ENCODE data around the gene PIGT. TPM values are rescaled to one million over a fixed set of nuclear protein-coding genes. Genes with fewer than 3 reads are reported as not detected.

Gene PIGT
- total and polyA plus RNA-seq, 2 experiments from 2014 or later = 48.4 to 63.1 TPM

DNA sequence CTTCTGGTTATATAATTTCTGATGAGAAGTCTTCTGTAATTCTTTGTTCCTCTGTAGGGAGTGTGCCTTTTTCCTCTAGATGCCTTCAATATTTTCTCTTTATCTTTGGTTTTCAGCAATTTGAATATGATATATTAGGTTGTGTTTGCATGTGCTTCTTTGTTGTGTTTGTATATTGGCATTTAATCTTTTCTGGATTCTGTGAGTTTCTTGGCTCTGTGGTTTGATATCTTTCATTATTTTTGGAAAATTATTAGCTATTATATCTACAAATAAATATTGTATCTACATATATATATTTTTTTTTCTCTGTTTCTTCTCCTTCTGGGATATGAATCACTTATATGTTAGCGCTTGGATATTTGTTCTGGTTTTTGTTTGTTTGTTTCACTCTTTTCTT is 16.9 kb upstream of the PIGT start:
- peaks cover 31% of the 10 kb centered on the region for H3K9me3 Mint-ChIP-seq
- no peak for TF ChIP-seq STAT1 (IDR thresholded peaks at IDR 0.05; ENCODE audit: unreplicated experiment)
- TF ChIP-seq, protein P1, sequence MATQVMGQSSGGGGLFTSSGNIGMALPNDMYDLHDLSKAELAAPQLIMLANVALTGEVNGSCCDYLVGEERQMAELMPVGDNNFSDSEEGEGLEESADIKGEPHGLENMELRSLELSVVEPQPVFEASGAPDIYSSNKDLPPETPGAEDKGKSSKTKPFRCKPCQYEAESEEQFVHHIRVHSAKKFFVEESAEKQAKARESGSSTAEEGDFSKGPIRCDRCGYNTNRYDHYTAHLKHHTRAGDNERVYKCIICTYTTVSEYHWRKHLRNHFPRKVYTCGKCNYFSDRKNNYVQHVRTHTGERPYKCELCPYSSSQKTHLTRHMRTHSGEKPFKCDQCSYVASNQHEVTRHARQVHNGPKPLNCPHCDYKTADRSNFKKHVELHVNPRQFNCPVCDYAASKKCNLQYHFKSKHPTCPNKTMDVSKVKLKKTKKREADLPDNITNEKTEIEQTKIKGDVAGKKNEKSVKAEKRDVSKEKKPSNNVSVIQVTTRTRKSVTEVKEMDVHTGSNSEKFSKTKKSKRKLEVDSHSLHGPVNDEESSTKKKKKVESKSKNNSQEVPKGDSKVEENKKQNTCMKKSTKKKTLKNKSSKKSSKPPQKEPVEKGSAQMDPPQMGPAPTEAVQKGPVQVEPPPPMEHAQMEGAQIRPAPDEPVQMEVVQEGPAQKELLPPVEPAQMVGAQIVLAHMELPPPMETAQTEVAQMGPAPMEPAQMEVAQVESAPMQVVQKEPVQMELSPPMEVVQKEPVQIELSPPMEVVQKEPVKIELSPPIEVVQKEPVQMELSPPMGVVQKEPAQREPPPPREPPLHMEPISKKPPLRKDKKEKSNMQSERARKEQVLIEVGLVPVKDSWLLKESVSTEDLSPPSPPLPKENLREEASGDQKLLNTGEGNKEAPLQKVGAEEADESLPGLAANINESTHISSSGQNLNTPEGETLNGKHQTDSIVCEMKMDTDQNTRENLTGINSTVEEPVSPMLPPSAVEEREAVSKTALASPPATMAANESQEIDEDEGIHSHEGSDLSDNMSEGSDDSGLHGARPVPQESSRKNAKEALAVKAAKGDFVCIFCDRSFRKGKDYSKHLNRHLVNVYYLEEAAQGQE (IDR thresholded peaks at IDR 0.05; ENCODE audit: unreplicated experiment) = no peak
- TF ChIP-seq POLR2AphosphoS5 (IDR thresholded peaks at IDR 0.05; ENCODE audit: low read depth) = no peak
- TF ChIP-seq, protein P2, sequence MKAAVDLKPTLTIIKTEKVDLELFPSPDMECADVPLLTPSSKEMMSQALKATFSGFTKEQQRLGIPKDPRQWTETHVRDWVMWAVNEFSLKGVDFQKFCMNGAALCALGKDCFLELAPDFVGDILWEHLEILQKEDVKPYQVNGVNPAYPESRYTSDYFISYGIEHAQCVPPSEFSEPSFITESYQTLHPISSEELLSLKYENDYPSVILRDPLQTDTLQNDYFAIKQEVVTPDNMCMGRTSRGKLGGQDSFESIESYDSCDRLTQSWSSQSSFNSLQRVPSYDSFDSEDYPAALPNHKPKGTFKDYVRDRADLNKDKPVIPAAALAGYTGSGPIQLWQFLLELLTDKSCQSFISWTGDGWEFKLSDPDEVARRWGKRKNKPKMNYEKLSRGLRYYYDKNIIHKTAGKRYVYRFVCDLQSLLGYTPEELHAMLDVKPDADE (IDR thresholded peaks at IDR 0.05) = no peak
- no peak for TF ChIP-seq JUNB (IDR thresholded peaks at IDR 0.05; ENCODE audit: unreplicated experiment)
- no peak for TF ChIP-seq EZH2phosphoT487 (IDR thresholded peaks at IDR 0.05; ENCODE audit: unreplicated experiment)
- no peak for TF ChIP-seq ZNF331 (CRISPR knock-in tag; IDR thresholded peaks at IDR 0.05; ENCODE audit: low read depth)
- TF ChIP-seq EZH2 (IDR thresholded peaks at IDR 0.05; ENCODE audit: low read depth, unreplicated experiment) = no peak
- no peak for TF ChIP-seq ZNF114 (CRISPR knock-in tag; IDR thresholded peaks at IDR 0.05)
- TF ChIP-seq CREB1 (CRISPR knock-in tag; IDR thresholded peaks at IDR 0.05; ENCODE audit: low read depth) = no peak
- TF ChIP-seq, protein P3, sequence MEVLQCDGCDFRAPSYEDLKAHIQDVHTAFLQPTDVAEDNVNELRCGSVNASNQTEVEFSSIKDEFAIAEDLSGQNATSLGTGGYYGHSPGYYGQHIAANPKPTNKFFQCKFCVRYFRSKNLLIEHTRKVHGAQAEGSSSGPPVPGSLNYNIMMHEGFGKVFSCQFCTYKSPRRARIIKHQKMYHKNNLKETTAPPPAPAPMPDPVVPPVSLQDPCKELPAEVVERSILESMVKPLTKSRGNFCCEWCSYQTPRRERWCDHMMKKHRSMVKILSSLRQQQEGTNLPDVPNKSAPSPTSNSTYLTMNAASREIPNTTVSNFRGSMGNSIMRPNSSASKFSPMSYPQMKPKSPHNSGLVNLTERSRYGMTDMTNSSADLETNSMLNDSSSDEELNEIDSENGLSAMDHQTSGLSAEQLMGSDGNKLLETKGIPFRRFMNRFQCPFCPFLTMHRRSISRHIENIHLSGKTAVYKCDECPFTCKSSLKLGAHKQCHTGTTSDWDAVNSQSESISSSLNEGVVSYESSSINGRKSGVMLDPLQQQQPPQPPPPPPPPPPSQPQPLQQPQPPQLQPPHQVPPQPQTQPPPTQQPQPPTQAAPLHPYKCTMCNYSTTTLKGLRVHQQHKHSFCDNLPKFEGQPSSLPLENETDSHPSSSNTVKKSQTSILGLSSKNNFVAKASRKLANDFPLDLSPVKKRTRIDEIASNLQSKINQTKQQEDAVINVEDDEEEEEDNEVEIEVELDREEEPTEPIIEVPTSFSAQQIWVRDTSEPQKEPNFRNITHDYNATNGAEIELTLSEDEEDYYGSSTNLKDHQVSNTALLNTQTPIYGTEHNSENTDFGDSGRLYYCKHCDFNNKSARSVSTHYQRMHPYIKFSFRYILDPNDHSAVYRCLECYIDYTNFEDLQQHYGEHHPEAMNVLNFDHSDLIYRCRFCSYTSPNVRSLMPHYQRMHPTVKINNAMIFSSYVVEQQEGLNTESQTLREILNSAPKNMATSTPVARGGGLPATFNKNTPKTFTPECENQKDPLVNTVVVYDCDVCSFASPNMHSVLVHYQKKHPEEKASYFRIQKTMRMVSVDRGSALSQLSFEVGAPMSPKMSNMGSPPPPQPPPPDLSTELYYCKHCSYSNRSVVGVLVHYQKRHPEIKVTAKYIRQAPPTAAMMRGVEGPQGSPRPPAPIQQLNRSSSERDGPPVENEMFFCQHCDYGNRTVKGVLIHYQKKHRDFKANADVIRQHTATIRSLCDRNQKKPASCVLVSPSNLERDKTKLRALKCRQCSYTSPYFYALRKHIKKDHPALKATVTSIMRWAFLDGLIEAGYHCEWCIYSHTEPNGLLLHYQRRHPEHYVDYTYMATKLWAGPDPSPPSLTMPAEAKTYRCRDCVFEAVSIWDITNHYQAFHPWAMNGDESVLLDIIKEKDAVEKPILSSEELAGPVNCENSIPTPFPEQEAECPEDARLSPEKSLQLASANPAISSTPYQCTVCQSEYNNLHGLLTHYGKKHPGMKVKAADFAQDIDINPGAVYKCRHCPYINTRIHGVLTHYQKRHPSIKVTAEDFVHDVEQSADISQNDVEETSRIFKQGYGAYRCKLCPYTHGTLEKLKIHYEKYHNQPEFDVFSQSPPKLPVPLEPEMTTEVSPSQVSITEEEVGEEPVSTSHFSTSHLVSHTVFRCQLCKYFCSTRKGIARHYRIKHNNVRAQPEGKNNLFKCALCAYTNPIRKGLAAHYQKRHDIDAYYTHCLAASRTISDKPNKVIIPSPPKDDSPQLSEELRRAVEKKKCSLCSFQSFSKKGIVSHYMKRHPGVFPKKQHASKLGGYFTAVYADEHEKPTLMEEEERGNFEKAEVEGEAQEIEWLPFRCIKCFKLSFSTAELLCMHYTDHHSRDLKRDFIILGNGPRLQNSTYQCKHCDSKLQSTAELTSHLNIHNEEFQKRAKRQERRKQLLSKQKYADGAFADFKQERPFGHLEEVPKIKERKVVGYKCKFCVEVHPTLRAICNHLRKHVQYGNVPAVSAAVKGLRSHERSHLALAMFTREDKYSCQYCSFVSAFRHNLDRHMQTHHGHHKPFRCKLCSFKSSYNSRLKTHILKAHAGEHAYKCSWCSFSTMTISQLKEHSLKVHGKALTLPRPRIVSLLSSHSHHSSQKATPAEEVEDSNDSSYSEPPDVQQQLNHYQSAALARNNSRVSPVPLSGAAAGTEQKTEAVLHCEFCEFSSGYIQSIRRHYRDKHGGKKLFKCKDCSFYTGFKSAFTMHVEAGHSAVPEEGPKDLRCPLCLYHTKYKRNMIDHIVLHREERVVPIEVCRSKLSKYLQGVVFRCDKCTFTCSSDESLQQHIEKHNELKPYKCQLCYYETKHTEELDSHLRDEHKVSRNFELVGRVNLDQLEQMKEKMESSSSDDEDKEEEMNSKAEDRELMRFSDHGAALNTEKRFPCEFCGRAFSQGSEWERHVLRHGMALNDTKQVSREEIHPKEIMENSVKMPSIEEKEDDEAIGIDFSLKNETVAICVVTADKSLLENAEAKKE (CRISPR knock-in tag; IDR thresholded peaks at IDR 0.05) = no peak
- TF ChIP-seq NANOG (IDR thresholded peaks at IDR 0.05; ENCODE audit: borderline replicate concordance) = no peak
- TF ChIP-seq CTCF (conservative IDR thresholded peaks at IDR 0.05; ENCODE audit: low read depth in 2 of 2) = no peak
- DNase-seq (ENCODE audit: low spot score) (no peak), ATAC-seq (no peak)
- H3K9me2 ChIP-seq (ENCODE audit: insufficient read depth) = peaks cover 3% of the 10 kb centered on the region; the same call in 1 of the 2 replicates
- H3K27ac ChIP-seq (ENCODE audit: low read depth) = no peak overlapping the region
- H3K27ac Mint-ChIP-seq = no peak overlapping the region
- no peak overlapping the region for H3K4me3 Mint-ChIP-seq
- no peaks in the 10 kb centered on the region for H3F3A ChIP-seq (replicated peaks; ENCODE audit: low read depth)
- no peaks in the 10 kb centered on the region for H3K79me2 ChIP-seq (replicated peaks; ENCODE audit: insufficient read depth)
- H3K4me1 Mint-ChIP-seq = no peaks in the 10 kb centered on the region
- H3K36me3 Mint-ChIP-seq (ENCODE audit: low read depth) = peaks cover 24% of the 10 kb centered on the region
- H4K20me1 ChIP-seq (replicated peaks; ENCODE audit: insufficient read depth) = no peaks in the 10 kb centered on the region
- peaks cover 9% of the 10 kb centered on the region for H3K27me3 ChIP-seq (ENCODE audit: insufficient read depth)
- peaks cover 8% of the 10 kb centered on the region for H3K27me3 Mint-ChIP-seq (ENCODE audit: insufficient read depth, low read depth, poor library complexity)
- H2AFZ ChIP-seq = no peak overlapping the region
- H3K4me3 ChIP-seq = no peak overlapping the region
- H3K4me1 ChIP-seq (ENCODE audit: insufficient read depth) = no peaks in the 10 kb centered on the region
- H3K36me3 ChIP-seq (ENCODE audit: insufficient read depth) = no peaks in the 10 kb centered on the region
- H3K4me2 ChIP-seq = no peak overlapping the region

All from GM23338 (cell line).